ENCODE measurements around the gene MIGA1. TPM values are rescaled to one million over a fixed set of nuclear protein-coding genes. Genes with fewer than 3 reads are reported as not detected.

Gene MIGA1
- total RNA-seq, 1 donor from 2014 or later = 17.3 TPM

DNA sequence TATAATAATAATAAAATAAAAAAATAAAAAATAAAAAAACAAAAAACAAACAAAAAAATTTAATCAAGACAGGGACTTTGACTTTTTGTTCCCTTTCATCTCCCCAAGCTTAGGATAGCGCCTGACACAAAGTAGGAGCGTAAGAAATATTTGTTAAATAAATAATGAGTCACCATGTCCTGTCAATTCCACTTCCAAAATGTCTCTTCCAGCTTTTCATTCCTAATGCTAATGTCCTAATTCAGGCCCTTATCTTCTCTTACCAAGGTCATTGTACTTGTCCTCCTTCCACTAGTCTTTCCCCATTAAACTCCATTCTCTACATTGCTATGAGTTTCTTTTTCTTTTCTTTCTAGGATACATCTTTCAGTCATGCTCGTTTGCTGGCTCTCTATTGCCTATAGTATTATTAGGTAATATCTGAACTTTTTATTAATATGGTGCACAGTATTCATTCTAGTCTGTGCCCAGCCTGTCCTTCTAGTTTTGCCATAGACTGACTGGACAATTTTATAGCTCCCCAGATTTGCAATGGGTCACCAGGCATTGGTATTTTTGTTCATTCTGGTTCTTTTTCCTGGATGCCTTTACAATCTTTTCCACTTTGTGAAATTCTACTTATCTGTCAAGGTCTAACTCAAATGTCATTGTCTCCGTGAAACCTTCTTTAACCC lies 120.3 kb downstream of the MIGA1 start:
- Histone ChIP-seq H3K27ac (no peak overlapping the region), H3K9me3 (no peaks in the 10 kb centered on the region), H3K4me1 (no peaks in the 10 kb centered on the region), H3K36me3 (no peaks in the 10 kb centered on the region), H3K4me3 (no peak overlapping the region), H3K27me3 (no peaks in the 10 kb centered on the region)
- TF ChIP-seq, protein P1, sequence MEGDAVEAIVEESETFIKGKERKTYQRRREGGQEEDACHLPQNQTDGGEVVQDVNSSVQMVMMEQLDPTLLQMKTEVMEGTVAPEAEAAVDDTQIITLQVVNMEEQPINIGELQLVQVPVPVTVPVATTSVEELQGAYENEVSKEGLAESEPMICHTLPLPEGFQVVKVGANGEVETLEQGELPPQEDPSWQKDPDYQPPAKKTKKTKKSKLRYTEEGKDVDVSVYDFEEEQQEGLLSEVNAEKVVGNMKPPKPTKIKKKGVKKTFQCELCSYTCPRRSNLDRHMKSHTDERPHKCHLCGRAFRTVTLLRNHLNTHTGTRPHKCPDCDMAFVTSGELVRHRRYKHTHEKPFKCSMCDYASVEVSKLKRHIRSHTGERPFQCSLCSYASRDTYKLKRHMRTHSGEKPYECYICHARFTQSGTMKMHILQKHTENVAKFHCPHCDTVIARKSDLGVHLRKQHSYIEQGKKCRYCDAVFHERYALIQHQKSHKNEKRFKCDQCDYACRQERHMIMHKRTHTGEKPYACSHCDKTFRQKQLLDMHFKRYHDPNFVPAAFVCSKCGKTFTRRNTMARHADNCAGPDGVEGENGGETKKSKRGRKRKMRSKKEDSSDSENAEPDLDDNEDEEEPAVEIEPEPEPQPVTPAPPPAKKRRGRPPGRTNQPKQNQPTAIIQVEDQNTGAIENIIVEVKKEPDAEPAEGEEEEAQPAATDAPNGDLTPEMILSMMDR (IDR thresholded peaks at IDR 0.05) = no peak
- intact Hi-C loops (cut with DNase I) = no loop called here
- ATAC-seq (no peak), DNase-seq (no peak)

DNA sequence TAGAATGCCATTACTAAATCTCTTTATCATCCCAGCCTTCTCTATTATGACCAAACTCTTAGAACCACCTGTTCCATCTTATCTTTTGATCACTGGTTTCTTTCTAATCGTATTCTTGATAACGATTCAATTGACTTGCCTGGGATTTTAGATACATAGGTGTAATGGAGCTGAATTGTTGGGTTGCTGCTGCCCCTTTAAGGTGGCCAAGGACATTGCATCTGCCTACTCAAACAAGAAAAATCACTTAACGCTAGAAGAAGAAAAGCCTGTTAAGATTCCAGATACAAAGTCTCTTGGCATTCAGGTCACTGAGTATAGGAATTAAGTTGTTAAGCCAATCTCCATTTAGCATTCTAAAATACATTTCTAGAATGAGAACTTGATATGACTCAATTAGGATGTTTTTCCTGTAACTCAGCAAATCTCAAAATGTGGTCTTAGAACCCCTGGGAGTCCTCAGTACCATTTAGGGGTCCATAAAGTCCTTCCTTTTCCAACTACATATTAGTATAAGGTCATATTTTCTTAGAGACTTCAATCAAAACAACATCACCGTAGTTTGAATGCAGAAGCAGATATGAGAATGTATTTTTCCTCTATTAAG lies 121.3 kb downstream of the MIGA1 start:
- Histone ChIP-seq H3K4me1 (no peaks in the 10 kb centered on the region), H3K27me3 (no peaks in the 10 kb centered on the region), H3K4me3 (no peak overlapping the region), H3K36me3 (no peaks in the 10 kb centered on the region), H3K9me3 (no peaks in the 10 kb centered on the region), H3K27ac (no peak overlapping the region)
- ATAC-seq = peak; percentile 79
- intact Hi-C loops (cut with DNase I) = no loop called here
- TF ChIP-seq, protein P1 (IDR thresholded peaks at IDR 0.05) = peak; percentile 65
- no peak for DNase-seq

DNA sequence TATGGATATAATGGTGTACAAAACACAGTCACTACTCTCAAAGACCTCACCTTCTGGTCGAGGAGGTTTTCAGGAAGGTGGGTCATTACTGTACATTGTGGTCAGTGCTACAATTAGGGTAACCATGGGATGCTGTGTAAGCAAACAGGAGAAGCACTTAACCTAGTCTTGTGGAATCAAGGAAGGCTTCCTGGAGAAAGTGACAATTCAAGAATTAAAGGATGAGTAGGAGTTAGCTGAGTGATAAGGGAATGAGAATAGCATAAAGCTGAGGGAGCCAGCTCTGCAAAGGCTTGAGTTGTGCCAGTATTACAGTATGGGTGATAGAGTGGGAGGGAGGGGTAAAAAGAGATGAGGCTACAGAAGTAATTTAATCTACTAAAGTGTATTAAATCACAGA lies 126.2 kb downstream of the MIGA1 start:
- no peak overlapping the region for H3K4me3 ChIP-seq
- H3K9me3 ChIP-seq = no peaks in the 10 kb centered on the region
- DNase-seq (no peak), ATAC-seq (no peak)
- no peaks in the 10 kb centered on the region for H3K4me1 ChIP-seq
- H3K27ac ChIP-seq = no peak overlapping the region
- H3K27me3 ChIP-seq = no peaks in the 10 kb centered on the region
- intact Hi-C loops (cut with DNase I) = no loop called here
- H3K36me3 ChIP-seq = no peaks in the 10 kb centered on the region
- TF ChIP-seq, protein P1 (IDR thresholded peaks at IDR 0.05) = no peak

DNA sequence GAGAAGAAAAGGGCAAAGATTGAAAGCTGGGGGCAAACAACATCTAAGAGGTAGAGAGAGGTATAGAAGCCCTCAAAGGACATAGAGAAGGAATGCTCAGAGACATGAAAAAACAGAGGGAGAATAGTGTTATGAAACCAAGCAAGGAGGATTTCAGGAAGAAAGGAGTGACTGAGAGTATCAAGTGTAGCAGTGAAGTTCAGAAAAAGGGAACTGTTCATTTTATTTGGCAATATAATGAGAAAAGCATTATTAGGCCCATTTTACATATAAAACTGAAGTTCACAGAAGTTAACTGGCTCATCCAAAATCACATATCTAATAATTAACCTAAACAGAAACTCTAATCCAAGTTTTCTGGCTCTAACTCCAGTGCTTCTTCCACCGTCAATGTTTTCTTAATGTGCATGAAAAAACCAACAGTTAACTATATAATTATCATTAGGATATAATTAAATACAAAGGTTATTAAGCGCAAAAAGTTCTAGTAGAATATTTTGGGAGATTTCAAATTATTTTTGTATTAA lies 126.6 kb downstream of the MIGA1 start:
- ATAC-seq = no peak
- DNase-seq = no peak
- H3K27ac ChIP-seq = no peak overlapping the region
- H3K27me3 ChIP-seq = no peaks in the 10 kb centered on the region
- TF ChIP-seq, protein P1 (IDR thresholded peaks at IDR 0.05) = no peak
- intact Hi-C loops (cut with DNase I) = no loop called here
- no peaks in the 10 kb centered on the region for H3K4me1 ChIP-seq
- no peaks in the 10 kb centered on the region for H3K36me3 ChIP-seq
- no peaks in the 10 kb centered on the region for H3K9me3 ChIP-seq
- no peak overlapping the region for H3K4me3 ChIP-seq

DNA sequence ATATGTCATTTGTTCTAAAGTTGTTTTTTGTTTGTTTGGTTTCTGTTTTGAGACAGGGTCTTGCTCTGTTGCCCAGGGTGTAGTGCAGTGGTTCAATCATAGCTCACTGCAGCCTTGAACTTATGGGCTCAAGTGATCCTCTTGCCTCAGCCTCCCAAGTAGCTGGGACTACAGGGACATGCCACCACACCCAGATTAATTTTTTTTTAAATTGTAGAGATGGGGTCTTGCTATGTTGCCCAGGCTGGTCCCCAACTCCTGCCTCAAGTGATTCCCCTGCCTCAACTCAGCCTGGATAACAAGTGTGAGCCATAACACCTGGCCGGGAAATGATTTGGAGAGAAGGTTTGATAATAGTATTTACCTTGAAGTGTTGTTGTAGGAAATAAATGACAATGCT lies 127.2 kb downstream of the MIGA1 start:
- H3K27me3 ChIP-seq = no peaks in the 10 kb centered on the region
- intact Hi-C loops (cut with DNase I) = no loop called here
- no peak for ATAC-seq
- H3K4me1 ChIP-seq = no peaks in the 10 kb centered on the region
- H3K9me3 ChIP-seq = no peaks in the 10 kb centered on the region
- no peak overlapping the region for H3K4me3 ChIP-seq
- TF ChIP-seq, protein P1 (IDR thresholded peaks at IDR 0.05) = no peak
- DNase-seq = no peak
- H3K36me3 ChIP-seq = no peaks in the 10 kb centered on the region
- H3K27ac ChIP-seq = no peak overlapping the region
